Astrocyte (in vitro differentiated cells and primary cell): Measurements from ENCODE around the gene UGT1A1. TPM values are rescaled to one million over a fixed set of nuclear protein-coding genes. Genes with fewer than 3 reads are reported as not detected.

ENCODE experiments used
- DNase-seq: peaks from one replicate; pipeline ENCODE4 v3.0.0-alpha.2; 2010; ENCODE audit warnings: low read depth
- FAIRE-seq: peaks from 2 replicates; lab custom pipeline; 2011; peaks lifted over from hg19 to GRCh38; lab: Jason Lieb, UNC
- H2AFZ ChIP-seq: 2 replicates; pipeline ENCODE4 v1.6.0; 2012; ENCODE audit warnings: low read depth, low read length, inconsistent platforms
- H3K27ac ChIP-seq: 2 replicates; pipeline ENCODE4 v1.5.1; 2011; ENCODE audit warnings: low read depth, low read length, inconsistent platforms
- H3K27me3 ChIP-seq: 2 replicates; pipeline ENCODE4 v1.6.0; 2011; ENCODE audit warnings: low read length, inconsistent platforms; ENCODE audit not compliant: insufficient read depth
- H3K36me3 ChIP-seq: 2 replicates; pipeline ENCODE4 v1.5.1; 2011; ENCODE audit warnings: low read length, inconsistent platforms; ENCODE audit not compliant: insufficient read depth
- H3K4me1 ChIP-seq: 2 replicates; pipeline ENCODE4 v1.5.1; 2011; ENCODE audit warnings: low read length, inconsistent platforms; ENCODE audit not compliant: insufficient read depth
- H3K4me2 ChIP-seq: 2 replicates; pipeline ENCODE4 v1.6.0; 2012; ENCODE audit warnings: low read length, inconsistent platforms
- H3K4me3 ChIP-seq: 2 replicates; pipeline ENCODE4 v1.5.1; 2011; ENCODE audit warnings: low read depth, mild to moderate bottlenecking, low read length, inconsistent platforms; ENCODE audit not compliant: insufficient read depth
- H3K79me2 ChIP-seq: 2 replicates; pipeline ENCODE4 v1.6.0; 2012; ENCODE audit warnings: mild to moderate bottlenecking, low read length, inconsistent platforms; ENCODE audit not compliant: insufficient read depth
- H3K9ac ChIP-seq: 2 replicates; pipeline ENCODE4 v1.6.0; 2012; ENCODE audit warnings: mild to moderate bottlenecking, low read length, inconsistent platforms
- H3K9me3 ChIP-seq: 2 replicates; pipeline ENCODE4 v1.5.1; 2012; ENCODE audit warnings: low read depth, mild to moderate bottlenecking, low read length, inconsistent platforms; ENCODE audit not compliant: insufficient read depth
- H4K20me1 ChIP-seq: 2 replicates; pipeline ENCODE4 v1.6.0; 2012; ENCODE audit warnings: low read length, inconsistent platforms; ENCODE audit not compliant: insufficient read depth
- H3K27ac Mint-ChIP-seq: one replicate; pipeline ENCODE4 v1.8.0; 2021; ENCODE audit warnings: mild to moderate bottlenecking, mixed read lengths; ENCODE audit not compliant: unreplicated experiment
- H3K27me3 Mint-ChIP-seq: one replicate; pipeline ENCODE4 v1.8.0; 2021; ENCODE audit warnings: low read depth, mixed read lengths; ENCODE audit not compliant: unreplicated experiment
- H3K36me3 Mint-ChIP-seq: one replicate; pipeline ENCODE4 v1.8.0; 2021; ENCODE audit warnings: low read depth, mixed read lengths; ENCODE audit not compliant: unreplicated experiment
- H3K4me1 Mint-ChIP-seq: one replicate; pipeline ENCODE4 v1.8.0; 2021; ENCODE audit warnings: low read depth, mixed read lengths; ENCODE audit not compliant: unreplicated experiment
- H3K4me3 Mint-ChIP-seq: one replicate; pipeline ENCODE4 v1.8.0; 2021; ENCODE audit warnings: mild to moderate bottlenecking, moderate library complexity, mixed read lengths; ENCODE audit not compliant: unreplicated experiment
- H3K9me3 Mint-ChIP-seq: one replicate; pipeline ENCODE4 v1.8.0; 2021; ENCODE audit warnings: mild to moderate bottlenecking, mixed read lengths; ENCODE audit not compliant: unreplicated experiment
- EZH2 ChIP-seq: IDR thresholded peaks from 2 replicates; pipeline ENCODE4 v1.6.1; 2012; ENCODE audit warnings: mild to moderate bottlenecking, low read length, inconsistent platforms; ENCODE audit not compliant: insufficient read depth
- total RNA-seq: library from RNA; stranded (reverse); gene quantifications from 2 replicates; pipeline ENCODE4 v1.2.1, GENCODE V29; 2021
- TF ChIP-seq, protein P1 (sequence below): IDR thresholded peaks from 2 replicates; pipeline ENCODE4 v1.5.1; 2011; ENCODE audit warnings: low read depth, mild to moderate bottlenecking, inconsistent platforms, low read length, moderate library complexity; ENCODE audit not compliant: insufficient read depth

The UGT1A1 gene
- total RNA-seq, 1 donor from 2014 or later = not detected

DNA sequence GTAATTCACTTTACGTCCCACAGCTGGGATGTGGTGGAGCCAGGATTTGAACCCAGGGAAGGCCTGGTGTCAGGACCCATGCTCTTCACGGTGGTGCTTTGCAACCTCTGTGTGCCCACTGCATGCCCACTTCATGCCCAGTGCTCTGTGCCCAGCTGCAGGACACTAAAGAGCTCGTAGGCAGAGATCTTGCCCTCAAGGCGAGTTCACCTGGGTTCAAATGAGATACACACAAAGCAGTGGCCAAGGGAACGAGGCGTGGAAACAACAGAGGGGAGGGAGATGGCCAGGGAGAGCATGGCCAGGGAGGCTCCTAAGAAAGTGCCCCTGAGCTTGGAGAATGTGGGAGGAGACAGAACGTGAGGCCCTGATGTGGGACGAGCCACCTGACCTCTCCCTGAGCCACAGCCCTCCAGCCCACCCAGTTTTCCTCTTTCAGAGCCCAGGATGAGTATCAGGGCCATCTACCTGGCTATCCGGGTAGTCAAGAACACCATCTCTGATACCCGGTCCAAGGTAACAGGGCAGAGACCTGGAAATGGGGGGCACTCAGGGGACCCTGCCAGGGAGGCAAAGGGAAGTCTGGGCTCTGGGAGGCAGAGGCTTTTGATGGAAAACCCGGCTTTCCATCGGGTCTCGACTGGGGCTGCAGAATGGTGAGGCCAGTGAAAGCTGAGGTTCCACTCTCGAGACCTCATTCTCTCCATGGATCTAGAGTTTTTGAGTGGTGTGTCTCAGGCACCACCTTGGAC is 38.4 kb downstream of the UGT1A1 start:
- Histone ChIP-seq H3K4me1 (peaks cover 5% of the 10 kb centered on the region), H2AFZ (no peak overlapping the region), H3K79me2 (no peaks in the 10 kb centered on the region), H3K9ac (no peak overlapping the region), H3K36me3 (no peaks in the 10 kb centered on the region), H3K4me2 (no peak overlapping the region), H3K27me3 (no peaks in the 10 kb centered on the region), H4K20me1 (no peaks in the 10 kb centered on the region), H3K9me3 (no peaks in the 10 kb centered on the region), H3K27ac (no peak overlapping the region), H3K4me3 (no peak overlapping the region)
- peaks cover 4% of the 10 kb centered on the region for H3K4me1 Mint-ChIP-seq
- FAIRE-seq = no peak
- no peak overlapping the region for H3K27ac Mint-ChIP-seq
- H3K36me3 Mint-ChIP-seq = no peaks in the 10 kb centered on the region
- no peak for DNase-seq
- no peak overlapping the region for H3K4me3 Mint-ChIP-seq
- peaks cover 28% of the 10 kb centered on the region for H3K27me3 Mint-ChIP-seq
- TF ChIP-seq, protein P1, sequence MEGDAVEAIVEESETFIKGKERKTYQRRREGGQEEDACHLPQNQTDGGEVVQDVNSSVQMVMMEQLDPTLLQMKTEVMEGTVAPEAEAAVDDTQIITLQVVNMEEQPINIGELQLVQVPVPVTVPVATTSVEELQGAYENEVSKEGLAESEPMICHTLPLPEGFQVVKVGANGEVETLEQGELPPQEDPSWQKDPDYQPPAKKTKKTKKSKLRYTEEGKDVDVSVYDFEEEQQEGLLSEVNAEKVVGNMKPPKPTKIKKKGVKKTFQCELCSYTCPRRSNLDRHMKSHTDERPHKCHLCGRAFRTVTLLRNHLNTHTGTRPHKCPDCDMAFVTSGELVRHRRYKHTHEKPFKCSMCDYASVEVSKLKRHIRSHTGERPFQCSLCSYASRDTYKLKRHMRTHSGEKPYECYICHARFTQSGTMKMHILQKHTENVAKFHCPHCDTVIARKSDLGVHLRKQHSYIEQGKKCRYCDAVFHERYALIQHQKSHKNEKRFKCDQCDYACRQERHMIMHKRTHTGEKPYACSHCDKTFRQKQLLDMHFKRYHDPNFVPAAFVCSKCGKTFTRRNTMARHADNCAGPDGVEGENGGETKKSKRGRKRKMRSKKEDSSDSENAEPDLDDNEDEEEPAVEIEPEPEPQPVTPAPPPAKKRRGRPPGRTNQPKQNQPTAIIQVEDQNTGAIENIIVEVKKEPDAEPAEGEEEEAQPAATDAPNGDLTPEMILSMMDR = no peak
- TF ChIP-seq EZH2 = no peak
- peaks cover 4% of the 10 kb centered on the region for H3K9me3 Mint-ChIP-seq

DNA sequence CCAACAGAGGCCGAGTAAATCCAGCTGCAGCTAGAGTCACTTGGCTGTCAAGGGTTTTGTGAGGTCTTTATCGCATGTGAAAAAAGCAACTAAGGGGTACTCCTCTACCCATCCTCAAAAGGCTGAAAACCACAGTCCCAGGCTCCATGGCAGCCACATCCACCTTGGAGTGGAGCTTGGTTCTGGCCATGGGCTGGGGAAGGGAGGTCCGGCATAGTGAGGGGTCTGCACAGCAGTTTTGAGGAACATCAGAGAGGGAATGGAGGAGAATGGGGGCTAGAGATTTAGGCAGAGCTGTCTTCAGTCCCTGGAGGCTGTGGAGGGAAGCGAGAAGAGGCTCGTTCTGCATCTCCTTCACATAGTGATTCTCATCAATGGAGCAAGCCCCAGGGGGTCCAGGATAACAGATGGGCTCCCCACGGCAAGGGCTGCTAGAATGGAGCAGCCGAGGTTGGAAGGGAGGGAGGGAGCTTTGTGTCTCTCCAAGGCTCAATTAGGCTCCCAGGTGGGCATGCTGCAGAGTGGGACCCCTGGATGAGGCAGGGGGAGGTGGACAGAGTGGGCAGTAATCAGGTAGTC is 39.1 kb downstream of the UGT1A1 start:
- Mint-ChIP-seq H3K27ac (no peak overlapping the region), H3K9me3 (peaks cover 4% of the 10 kb centered on the region), H3K27me3 (peaks cover 34% of the 10 kb centered on the region), H3K4me3 (no peak overlapping the region), H3K4me1 (peaks cover 4% of the 10 kb centered on the region), H3K36me3 (no peaks in the 10 kb centered on the region)
- Histone ChIP-seq H3K27me3 (no peaks in the 10 kb centered on the region), H3K4me2 (no peak overlapping the region), H3K79me2 (no peaks in the 10 kb centered on the region), H2AFZ (no peak overlapping the region), H4K20me1 (no peaks in the 10 kb centered on the region), H3K27ac (no peak overlapping the region), H3K4me1 (peaks cover 5% of the 10 kb centered on the region), H3K9ac (no peak overlapping the region), H3K4me3 (no peak overlapping the region), H3K9me3 (no peaks in the 10 kb centered on the region), H3K36me3 (no peaks in the 10 kb centered on the region)
- TF ChIP-seq, protein P1 = no peak
- no peak for TF ChIP-seq EZH2
- DNase-seq (no peak), FAIRE-seq (no peak)

DNA sequence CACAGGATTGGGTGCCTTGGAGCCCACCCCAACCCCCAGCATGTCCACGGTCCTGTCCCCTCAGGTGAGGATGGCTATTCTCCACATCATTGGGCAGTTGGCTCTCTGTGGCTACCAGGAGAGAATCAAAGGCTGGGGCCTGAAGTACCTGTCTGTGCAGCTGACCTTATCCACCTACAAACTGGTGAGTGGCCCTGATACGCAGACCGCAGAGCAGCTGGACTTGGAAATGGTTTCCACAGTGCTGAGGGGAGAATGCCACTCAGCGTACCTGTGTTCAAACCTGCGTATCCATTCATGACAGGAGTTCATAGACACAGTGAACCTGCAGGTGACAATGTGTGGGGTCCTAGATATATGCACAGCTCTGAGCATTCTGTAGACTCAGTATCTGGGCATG is 39.6 kb downstream of the UGT1A1 start:
- no peaks in the 10 kb centered on the region for H3K36me3 ChIP-seq
- H3K27me3 ChIP-seq = peaks cover under 1% of the 10 kb centered on the region
- H3K36me3 Mint-ChIP-seq = no peaks in the 10 kb centered on the region
- H3K9ac ChIP-seq = no peak overlapping the region
- H3K9me3 Mint-ChIP-seq = peaks cover 4% of the 10 kb centered on the region
- no peaks in the 10 kb centered on the region for H3K79me2 ChIP-seq
- peaks cover 4% of the 10 kb centered on the region for H3K4me1 Mint-ChIP-seq
- no peak overlapping the region for H3K4me2 ChIP-seq
- FAIRE-seq (no peak), DNase-seq (no peak)
- H3K4me1 ChIP-seq = peaks cover 5% of the 10 kb centered on the region
- no peak overlapping the region for H2AFZ ChIP-seq
- H3K4me3 Mint-ChIP-seq = no peak overlapping the region
- no peak overlapping the region for H3K4me3 ChIP-seq
- no peaks in the 10 kb centered on the region for H4K20me1 ChIP-seq
- H3K27ac ChIP-seq = no peak overlapping the region
- peaks cover 38% of the 10 kb centered on the region for H3K27me3 Mint-ChIP-seq
- TF ChIP-seq, protein P1 = no peak
- TF ChIP-seq EZH2 = no peak
- H3K27ac Mint-ChIP-seq = no peak overlapping the region
- no peaks in the 10 kb centered on the region for H3K9me3 ChIP-seq
